Brain microvascular endothelial cell (primary cell): ENCODE data around the gene ZFYVE28.
"Not testable (repeated sequence)": the region's sequence is repeated elsewhere in the genome, so short reads cannot be mapped to it uniquely, and the experiment has no call there.

Source experiments
- DNase-seq: peaks from one replicate; pipeline ENCODE4 v3.0.0-alpha.2; 2020
- H3K27ac ChIP-seq: fragments of 250-450 bp; sonication (Bioruptor Pico); 2 replicates; pipeline ENCODE4 v1.5.1; 2020; ENCODE audit warnings: mild to moderate bottlenecking, moderate library complexity
- H3K27me3 ChIP-seq: fragments of 250-450 bp; sonication (Bioruptor Pico); replicated peaks from 2 replicates; pipeline ENCODE4 v1.5.1; 2020; ENCODE audit warnings: mild to moderate bottlenecking
- H3K36me3 ChIP-seq: fragments of 250-450 bp; sonication (Bioruptor Pico); replicated peaks from 2 replicates; pipeline ENCODE4 v1.5.1; 2020; ENCODE audit warnings: mild to moderate bottlenecking
- H3K4me3 ChIP-seq: 2 replicates; pipeline ENCODE4 v1.5.1; 2011; ENCODE audit warnings: low read depth, mild to moderate bottlenecking, control low read depth, low read length, moderate library complexity
- in situ Hi-C: cut with HindIII; loops from 2 replicates; pipeline ENCODE4 v1.10.0; 2017; ENCODE audit warnings: low sequenced_read_pairs, low pct_ligation_motif_present
- TF ChIP-seq, protein P1 (sequence below): IDR thresholded peaks from 2 replicates; pipeline ENCODE4 v1.5.1; 2011; ENCODE audit warnings: low read depth, mild to moderate bottlenecking, moderate library complexity, low read length, control low read depth, inconsistent platforms; ENCODE audit errors: missing control alignments

ZFYVE28 gene

GRCh38 chr4:2280531-2281300 is 137.7 kb downstream of the ZFYVE28 start:
- no peak for DNase-seq
- no peaks in the 10 kb centered on the region for H3K27me3 ChIP-seq
- H3K27ac ChIP-seq = no peak overlapping the region
- no peaks in the 10 kb centered on the region for H3K36me3 ChIP-seq
- H3K4me3 ChIP-seq = no peak overlapping the region
- TF ChIP-seq, protein P1, sequence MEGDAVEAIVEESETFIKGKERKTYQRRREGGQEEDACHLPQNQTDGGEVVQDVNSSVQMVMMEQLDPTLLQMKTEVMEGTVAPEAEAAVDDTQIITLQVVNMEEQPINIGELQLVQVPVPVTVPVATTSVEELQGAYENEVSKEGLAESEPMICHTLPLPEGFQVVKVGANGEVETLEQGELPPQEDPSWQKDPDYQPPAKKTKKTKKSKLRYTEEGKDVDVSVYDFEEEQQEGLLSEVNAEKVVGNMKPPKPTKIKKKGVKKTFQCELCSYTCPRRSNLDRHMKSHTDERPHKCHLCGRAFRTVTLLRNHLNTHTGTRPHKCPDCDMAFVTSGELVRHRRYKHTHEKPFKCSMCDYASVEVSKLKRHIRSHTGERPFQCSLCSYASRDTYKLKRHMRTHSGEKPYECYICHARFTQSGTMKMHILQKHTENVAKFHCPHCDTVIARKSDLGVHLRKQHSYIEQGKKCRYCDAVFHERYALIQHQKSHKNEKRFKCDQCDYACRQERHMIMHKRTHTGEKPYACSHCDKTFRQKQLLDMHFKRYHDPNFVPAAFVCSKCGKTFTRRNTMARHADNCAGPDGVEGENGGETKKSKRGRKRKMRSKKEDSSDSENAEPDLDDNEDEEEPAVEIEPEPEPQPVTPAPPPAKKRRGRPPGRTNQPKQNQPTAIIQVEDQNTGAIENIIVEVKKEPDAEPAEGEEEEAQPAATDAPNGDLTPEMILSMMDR = peak; percentile 28
- in situ Hi-C loops = no loop called here

DNA sequence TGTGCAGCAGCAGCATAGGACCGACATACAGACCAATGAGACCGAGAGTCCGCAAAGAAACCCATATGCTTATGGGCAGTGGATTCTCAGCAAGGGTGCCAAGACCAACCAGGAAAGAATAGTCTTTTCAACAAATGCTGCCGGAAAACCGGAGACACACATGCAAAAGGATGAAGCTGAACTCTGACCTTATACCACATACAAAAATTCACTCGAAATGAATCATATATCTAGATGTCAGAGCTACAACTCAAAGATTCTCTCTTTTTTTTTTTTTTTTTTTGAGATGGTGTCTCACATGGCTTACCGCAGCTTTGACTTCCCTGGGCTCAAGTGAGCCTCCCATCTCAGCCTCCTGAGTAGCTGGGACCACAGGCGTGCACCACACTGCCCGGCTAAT is 140.5 kb downstream of the ZFYVE28 start:
- DNase-seq = no peak
- Histone ChIP-seq H3K4me3 (no peak overlapping the region), H3K36me3 (no peaks in the 10 kb centered on the region), H3K27me3 (no peaks in the 10 kb centered on the region), H3K27ac (no peak overlapping the region)
- TF ChIP-seq, protein P1 = no peak
- in situ Hi-C loops = no loop called here

DNA sequence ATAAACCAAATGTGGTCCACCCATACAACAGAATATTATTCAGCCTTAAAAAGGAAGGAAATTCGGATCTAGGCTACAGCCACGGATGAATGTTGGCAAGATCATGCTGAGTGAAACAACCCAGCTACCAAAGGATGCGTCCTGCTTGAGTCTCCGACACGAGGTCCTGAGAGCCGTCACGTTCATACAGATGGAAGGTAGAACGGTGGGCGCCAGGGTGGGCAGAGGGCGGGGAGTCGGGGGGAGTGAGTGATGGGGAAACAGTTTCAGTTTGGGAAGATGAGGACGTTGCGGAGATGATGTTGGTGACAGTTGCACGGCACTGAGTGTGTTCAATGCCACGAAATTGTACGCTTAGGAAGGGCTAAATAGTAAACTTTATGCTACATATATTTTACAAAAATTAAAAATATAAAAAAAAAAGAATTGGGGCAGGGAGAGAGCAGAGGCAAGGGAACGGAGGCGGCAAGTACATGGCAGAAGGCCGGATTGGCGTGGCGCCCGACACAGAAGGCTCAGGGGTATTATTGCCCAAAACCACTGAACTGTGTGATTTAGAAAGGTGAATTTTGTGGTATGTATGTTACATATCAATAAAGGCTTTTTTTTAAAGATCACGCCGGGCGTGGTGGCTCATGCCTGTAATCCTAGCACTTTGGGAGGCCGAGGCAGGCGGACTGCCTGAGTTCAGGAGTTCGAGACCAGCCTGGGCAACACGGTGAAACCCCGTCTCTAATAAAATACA is 141.7 kb downstream of the ZFYVE28 start:
- TF ChIP-seq, protein P1 = no peak
- Histone ChIP-seq H3K27ac (no peak overlapping the region), H3K4me3 (no peak overlapping the region), H3K36me3 (no peaks in the 10 kb centered on the region), H3K27me3 (no peaks in the 10 kb centered on the region)
- no peak for DNase-seq
- in situ Hi-C loops = no loop called here

DNA sequence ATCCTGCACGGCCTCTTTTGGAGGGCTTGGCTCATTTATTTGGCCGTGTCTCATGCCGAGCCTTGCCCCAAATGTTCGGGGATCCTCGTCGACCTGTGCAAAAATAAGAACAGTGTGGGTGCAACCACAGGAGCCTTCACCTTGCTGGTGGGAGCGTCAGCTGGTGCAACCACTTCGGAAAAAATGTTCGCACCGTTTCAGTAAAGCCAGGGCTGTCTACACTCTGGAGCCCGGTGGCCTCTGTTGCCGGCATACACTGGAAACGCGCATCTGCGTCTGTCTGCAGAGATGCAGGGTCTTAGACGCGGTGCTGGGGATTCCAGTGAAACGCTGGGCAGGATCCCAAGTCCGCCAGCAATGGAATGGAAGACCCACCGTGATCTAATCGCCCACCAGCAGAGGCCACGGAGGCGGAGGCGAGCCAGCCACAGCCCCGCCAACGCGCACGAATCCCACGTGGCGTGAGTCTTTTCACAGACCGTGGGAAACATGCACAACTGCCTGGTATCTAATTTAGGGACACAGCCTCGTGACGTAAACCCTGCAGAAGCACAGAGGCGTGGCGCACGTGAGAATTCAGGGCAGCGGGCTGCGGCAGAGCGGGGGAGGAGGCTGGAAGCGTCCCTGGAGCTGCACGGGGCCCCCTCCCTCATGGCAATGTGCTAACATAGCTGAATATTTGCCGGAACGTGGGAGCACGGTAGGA is 142.7 kb downstream of the ZFYVE28 start:
- DNase-seq = no peak
- no peak overlapping the region for H3K27ac ChIP-seq
- TF ChIP-seq, protein P1 = no peak
- H3K27me3 ChIP-seq = no peaks in the 10 kb centered on the region
- in situ Hi-C loops = no loop called here
- H3K4me3 ChIP-seq = no peak overlapping the region
- no peaks in the 10 kb centered on the region for H3K36me3 ChIP-seq

- H3K27ac ChIP-seq, H3K27me3 ChIP-seq, in situ Hi-C loops, H3K4me3 ChIP-seq, H3K36me3 ChIP-seq, DNase-seq: not testable (repeated sequence)
These were observed 143.4 kb downstream of the ZFYVE28 start for GRCh38 chr4:2275044-2275397.
